Upper lobe of right lung (tissue), 1 donor: ENCODE results near the gene GRK5. TPM values are rescaled to one million over a fixed set of nuclear protein-coding genes. Genes with fewer than 3 reads are reported as not detected.
A peak's percentile ranks its signal among the peaks of the same experiment; 100 is the strongest.

Experiments
- ATAC-seq: fragments of 200-7000 bp; cut with Tn5 transposase; one replicate; pipeline ENCODE4 v1.9.1; 2020; ENCODE audit warnings: mild to moderate bottlenecking, moderate library complexity
- DNase-seq: peaks from one replicate; pipeline ENCODE4 v3.0.0-alpha.2; 2020
- H3K27ac ChIP-seq: fragments of 200-600 bp; one replicate; pipeline ENCODE4 v1.8.0; 2022
- H3K27me3 ChIP-seq: fragments of 200-600 bp; one replicate; pipeline ENCODE4 v1.8.0; 2022; ENCODE audit warnings: mild to moderate bottlenecking
- H3K36me3 ChIP-seq: fragments of 200-600 bp; one replicate; pipeline ENCODE4 v1.8.0; 2022
- H3K4me1 ChIP-seq: fragments of 200-600 bp; one replicate; pipeline ENCODE4 v1.8.0; 2022
- H3K4me3 ChIP-seq: fragments of 200-600 bp; one replicate; pipeline ENCODE4 v1.8.0; 2022; ENCODE audit warnings: mild to moderate bottlenecking
- H3K9me3 ChIP-seq: fragments of 200-600 bp; one replicate; pipeline ENCODE4 v1.8.0; 2022
- intact Hi-C: fragments of 100-400 bp; cut with DNase I; formaldehyde crosslinking; loops from one replicate; pipeline ENCODE4 v1.11.0; 2022
- total RNA-seq: library from RNA; stranded (reverse); fragmentation: NEBNext Ultra II Directional; extraction: Animal tissue kit (Norgen Biotek cat#: 25700); gene quantifications from one replicate; pipeline ENCODE4 v1.2.1, GENCODE V29; 2021
- TF ChIP-seq, protein P1 (sequence below): fragments of 200-600 bp; IDR thresholded peaks from one replicate; pipeline ENCODE4 v1.8.0; 2022; ENCODE audit warnings: antibody characterized with exemption
- donor health status: DM: no; HTN: yes; CAD: no; lungs with severe emphysema.

Gene GRK5
- total RNA-seq, 1 donor from 2014 or later = 83.5 TPM

DNA sequence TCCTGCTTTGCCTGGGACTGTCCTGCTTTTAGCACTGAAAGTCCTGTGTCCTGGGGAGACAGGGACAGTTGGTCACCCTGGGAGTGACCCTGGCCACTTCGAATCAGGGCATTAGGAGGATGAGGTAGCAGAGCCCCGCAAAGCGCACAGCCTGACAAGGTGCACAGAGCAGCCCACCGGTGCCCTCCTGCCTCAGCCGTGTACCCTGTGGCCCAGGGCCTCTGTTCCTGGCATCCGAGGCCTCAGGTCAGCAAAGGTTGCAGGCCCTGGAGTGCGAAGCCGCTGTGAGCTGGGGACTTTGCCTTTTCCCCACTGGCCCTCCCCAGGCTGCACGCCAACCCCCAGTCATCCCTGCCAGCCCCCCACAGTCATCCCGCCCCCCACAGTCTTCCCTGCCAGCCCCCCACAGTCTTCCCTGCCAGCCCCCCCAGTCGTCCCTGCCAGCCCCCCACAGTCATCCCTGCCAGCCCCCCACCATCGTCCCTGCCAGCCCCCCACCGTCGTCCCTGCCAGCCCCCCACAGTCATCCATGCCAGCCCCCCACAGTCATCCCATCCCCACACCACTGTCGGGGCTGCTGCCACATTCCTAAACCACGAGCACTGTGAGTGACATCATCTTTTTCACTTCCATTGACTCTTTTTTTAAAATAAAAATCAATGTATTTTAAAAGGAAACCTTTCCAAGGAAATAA lies 243.4 kb downstream of the GRK5 start:
- no peak for ATAC-seq
- Histone ChIP-seq H3K27me3 (no peaks in the 10 kb centered on the region), H3K36me3 (peaks cover 83% of the 10 kb centered on the region), H3K4me3 (no peak overlapping the region), H3K9me3 (no peaks in the 10 kb centered on the region), H3K4me1 (no peaks in the 10 kb centered on the region), H3K27ac (no peak overlapping the region)
- intact Hi-C loops = no loop called here
- DNase-seq = no peak
- TF ChIP-seq, protein P1, sequence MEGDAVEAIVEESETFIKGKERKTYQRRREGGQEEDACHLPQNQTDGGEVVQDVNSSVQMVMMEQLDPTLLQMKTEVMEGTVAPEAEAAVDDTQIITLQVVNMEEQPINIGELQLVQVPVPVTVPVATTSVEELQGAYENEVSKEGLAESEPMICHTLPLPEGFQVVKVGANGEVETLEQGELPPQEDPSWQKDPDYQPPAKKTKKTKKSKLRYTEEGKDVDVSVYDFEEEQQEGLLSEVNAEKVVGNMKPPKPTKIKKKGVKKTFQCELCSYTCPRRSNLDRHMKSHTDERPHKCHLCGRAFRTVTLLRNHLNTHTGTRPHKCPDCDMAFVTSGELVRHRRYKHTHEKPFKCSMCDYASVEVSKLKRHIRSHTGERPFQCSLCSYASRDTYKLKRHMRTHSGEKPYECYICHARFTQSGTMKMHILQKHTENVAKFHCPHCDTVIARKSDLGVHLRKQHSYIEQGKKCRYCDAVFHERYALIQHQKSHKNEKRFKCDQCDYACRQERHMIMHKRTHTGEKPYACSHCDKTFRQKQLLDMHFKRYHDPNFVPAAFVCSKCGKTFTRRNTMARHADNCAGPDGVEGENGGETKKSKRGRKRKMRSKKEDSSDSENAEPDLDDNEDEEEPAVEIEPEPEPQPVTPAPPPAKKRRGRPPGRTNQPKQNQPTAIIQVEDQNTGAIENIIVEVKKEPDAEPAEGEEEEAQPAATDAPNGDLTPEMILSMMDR = no peak

DNA sequence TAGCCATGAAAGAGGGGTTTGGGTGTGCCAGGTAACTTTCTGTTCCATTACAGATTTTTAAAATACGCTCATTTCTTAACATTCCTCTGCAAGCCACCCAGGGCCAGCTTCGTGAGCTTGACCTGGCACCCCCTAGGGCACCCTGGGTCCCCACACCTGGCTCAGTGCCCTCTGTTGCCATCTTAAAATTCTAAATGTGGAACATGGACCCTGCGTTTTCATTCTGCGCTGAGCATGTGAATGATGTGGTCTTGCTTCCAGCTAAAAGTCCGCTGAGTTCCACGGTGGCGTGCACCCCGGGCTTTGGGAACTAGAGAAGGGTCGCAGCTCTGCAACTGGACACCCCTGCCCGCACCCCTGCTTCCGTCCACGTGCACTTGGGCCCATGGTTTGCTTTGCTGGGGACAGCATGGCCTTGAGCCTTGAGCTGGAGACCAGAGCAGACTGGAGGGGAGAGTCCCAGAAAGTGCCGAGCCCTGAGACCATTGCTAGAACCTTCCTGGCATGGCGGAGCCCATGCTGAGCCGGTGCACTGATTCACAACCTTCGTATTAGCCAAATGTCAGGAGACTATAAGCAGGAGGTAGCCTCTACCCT lies 244.0 kb downstream of the GRK5 start:
- no peak overlapping the region for H3K4me3 ChIP-seq
- H3K27me3 ChIP-seq = no peaks in the 10 kb centered on the region
- H3K4me1 ChIP-seq = no peaks in the 10 kb centered on the region
- H3K27ac ChIP-seq = no peak overlapping the region
- intact Hi-C loops = no loop called here
- no peak for DNase-seq
- ATAC-seq = no peak
- peaks cover 76% of the 10 kb centered on the region for H3K36me3 ChIP-seq
- TF ChIP-seq, protein P1 = no peak
- H3K9me3 ChIP-seq = no peaks in the 10 kb centered on the region

DNA sequence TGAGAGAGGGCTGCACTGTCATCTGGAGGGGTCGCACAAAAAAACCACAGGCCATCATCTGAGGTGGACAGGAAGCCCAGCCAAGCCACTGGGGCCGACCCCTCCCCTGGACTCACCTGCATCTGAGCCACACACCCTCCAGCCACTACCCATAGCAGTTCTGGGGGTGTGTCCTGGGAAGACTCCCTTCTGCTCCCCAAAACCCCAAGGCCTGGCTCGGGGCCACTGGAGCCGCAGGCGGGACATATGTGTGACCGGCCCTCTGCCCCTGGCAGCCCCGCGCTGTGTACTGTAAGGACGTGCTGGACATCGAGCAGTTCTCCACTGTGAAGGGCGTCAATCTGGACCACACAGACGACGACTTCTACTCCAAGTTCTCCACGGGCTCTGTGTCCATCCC lies 245.0 kb downstream of the GRK5 start:
- no peak for DNase-seq
- intact Hi-C loops = no loop called here
- TF ChIP-seq, protein P1 = no peak
- H3K27ac ChIP-seq = no peak overlapping the region
- ATAC-seq = no peak
- no peaks in the 10 kb centered on the region for H3K4me1 ChIP-seq
- no peak overlapping the region for H3K4me3 ChIP-seq
- H3K9me3 ChIP-seq = no peaks in the 10 kb centered on the region
- no peaks in the 10 kb centered on the region for H3K27me3 ChIP-seq
- peaks cover 71% of the 10 kb centered on the region for H3K36me3 ChIP-seq

DNA sequence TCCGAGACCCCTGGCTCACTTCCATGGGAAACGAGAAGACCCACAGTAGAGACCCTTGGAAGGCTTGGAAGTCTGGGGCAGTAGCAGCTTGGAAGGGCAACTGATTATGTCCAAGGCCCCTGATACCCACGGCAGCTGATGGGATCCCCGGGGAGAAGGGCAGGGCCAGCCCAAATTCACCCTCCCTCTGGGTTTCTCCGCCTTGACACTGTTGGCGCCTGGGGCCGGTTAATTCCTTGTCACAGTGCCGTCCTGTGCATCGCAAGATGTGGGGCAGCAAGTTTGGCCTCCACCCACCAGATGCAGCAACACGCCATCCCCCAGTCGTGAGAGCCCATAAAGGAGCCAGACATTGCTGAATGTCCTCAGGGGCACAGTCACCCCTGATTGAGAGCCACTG lies 245.9 kb downstream of the GRK5 start:
- intact Hi-C loops = no loop called here
- no peaks in the 10 kb centered on the region for H3K9me3 ChIP-seq
- H3K36me3 ChIP-seq = peaks cover 64% of the 10 kb centered on the region
- TF ChIP-seq, protein P1 = no peak
- no peak overlapping the region for H3K4me3 ChIP-seq
- no peak overlapping the region for H3K27ac ChIP-seq
- DNase-seq = peak; percentile 52
- no peak for ATAC-seq
- no peaks in the 10 kb centered on the region for H3K27me3 ChIP-seq
- no peaks in the 10 kb centered on the region for H3K4me1 ChIP-seq

DNA sequence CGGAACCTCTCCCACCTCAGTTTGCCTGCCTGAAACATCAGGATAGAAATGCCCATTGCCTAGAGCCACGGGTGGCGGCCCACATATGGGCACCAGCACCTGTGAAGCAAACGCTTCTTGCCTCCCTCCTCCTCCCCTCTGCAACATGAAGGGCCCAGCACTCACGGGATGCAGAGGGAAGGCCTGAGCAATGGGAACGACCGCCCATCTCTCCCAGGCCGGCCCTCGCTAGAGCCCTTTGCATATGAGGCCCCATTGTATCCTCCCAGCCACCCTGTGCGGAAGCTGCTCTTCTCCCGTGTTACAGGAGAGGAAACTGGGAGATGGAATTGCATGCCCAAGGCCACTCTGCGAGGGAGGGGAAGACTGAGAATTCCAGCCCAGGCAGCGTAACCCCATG lies 246.9 kb downstream of the GRK5 start:
- TF ChIP-seq, protein P1 = no peak
- Histone ChIP-seq H3K4me1 (no peaks in the 10 kb centered on the region), H3K4me3 (no peak overlapping the region), H3K27ac (no peak overlapping the region), H3K9me3 (no peaks in the 10 kb centered on the region), H3K36me3 (peaks cover 54% of the 10 kb centered on the region), H3K27me3 (no peaks in the 10 kb centered on the region)
- no peak for ATAC-seq
- intact Hi-C loops = no loop called here
- no peak for DNase-seq
